Astrocyte of the hippocampus (primary cell): ENCODE results near the gene MED17.
A peak's percentile ranks its signal among the peaks of the same experiment; 100 is the strongest.

Experiments
- DNase-seq: peaks from one replicate; pipeline ENCODE4 v3.0.0; 2011; ENCODE audit warnings: low read depth, low spot score

The MED17 gene

GRCh38 chr11:93849751-93850593, 65.9 kb downstream of the MED17 start:
- DNase-seq: peak; percentile 65

GRCh38 chr11:93850594-93851018, 66.5 kb downstream of the MED17 start, which contains the start of gene VSTM5:
VSTM5 (minus strand) TSS chr11:93850618; CDS start chr11:93850502, 116 bp downstream.
- DNase-seq: no peak

GRCh38 chr11:93852242-93852641, 68.2 kb downstream of the MED17 start:
- no peak for DNase-seq

GRCh38 chr11:93857413-93858120, 73.5 kb downstream of the MED17 start:
- DNase-seq: peak; percentile 71

- DNase-seq: no peak
Measured at GRCh38 chr11:93858121-93858775, 74.2 kb downstream of the MED17 start.

- no peak for DNase-seq
Measured at GRCh38 chr11:93861808-93862207, 77.7 kb downstream of the MED17 start.
